ENCODE data around the gene RCOR3.
"Not testable (repeated sequence)": the region's sequence is repeated elsewhere in the genome, so short reads cannot be mapped to it uniquely, and the experiment has no call there.

- TF ChIP-seq EZH2 (optimal IDR thresholded peaks at IDR 0.05; ENCODE audit: low read depth, low read length); EZH2phosphoT487 (IDR thresholded peaks at IDR 0.05; ENCODE audit: low read length); CTCF (IDR thresholded peaks at IDR 0.05; ENCODE audit: low read length): not testable (repeated sequence)
These were observed 12.6 kb upstream of the RCOR3 start for GRCh38 chr1:211246583-211246982.

Data from MM.1S (cell line).